Hepatocyte (in vitro differentiated cells): ENCODE results near the gene AGAP1.

Experiments
- EZH2 ChIP-seq: fragments of 200-600 bp; sonication (generic); IDR thresholded peaks from 2 replicates; pipeline ENCODE4 v1.6.1; 2016; ENCODE audit warnings: antibody characterized with exemption, mild to moderate bottlenecking, borderline replicate concordance
- EZH2phosphoT487 ChIP-seq: fragments of 200-600 bp; sonication (generic); IDR thresholded peaks from one replicate; pipeline ENCODE4 v1.6.1; 2018; ENCODE audit warnings: antibody characterized with exemption, mild to moderate bottlenecking, low read depth, moderate library complexity; ENCODE audit not compliant: unreplicated experiment, severe bottlenecking
- TF ChIP-seq, protein P1 (sequence below): fragments of 200-600 bp; sonication (generic); IDR thresholded peaks from 2 replicates; pipeline ENCODE4 v1.5.1; 2016; ENCODE audit warnings: antibody characterized with exemption, mild to moderate bottlenecking; ENCODE audit not compliant: poor library complexity

DNA sequence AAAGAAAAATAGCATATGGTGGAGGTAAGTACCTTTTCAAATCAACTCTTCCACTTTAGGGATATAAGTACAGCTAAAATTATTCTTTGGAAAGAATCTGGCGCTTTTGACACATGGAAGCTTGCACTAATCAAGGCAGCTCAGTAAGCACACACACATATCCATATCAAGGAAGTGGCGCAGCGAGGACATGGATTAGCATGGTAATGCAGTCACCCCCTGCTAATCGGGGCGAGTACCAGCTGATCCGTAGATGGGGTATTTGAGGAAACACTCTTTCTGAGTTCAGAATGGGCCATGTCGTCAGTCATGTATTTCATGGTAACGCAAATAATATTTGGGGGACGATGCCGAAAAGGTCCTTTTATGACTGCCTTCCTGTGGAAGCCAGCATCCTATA, 429.0 kb downstream of the AGAP1 start:
- TF ChIP-seq, protein P1, sequence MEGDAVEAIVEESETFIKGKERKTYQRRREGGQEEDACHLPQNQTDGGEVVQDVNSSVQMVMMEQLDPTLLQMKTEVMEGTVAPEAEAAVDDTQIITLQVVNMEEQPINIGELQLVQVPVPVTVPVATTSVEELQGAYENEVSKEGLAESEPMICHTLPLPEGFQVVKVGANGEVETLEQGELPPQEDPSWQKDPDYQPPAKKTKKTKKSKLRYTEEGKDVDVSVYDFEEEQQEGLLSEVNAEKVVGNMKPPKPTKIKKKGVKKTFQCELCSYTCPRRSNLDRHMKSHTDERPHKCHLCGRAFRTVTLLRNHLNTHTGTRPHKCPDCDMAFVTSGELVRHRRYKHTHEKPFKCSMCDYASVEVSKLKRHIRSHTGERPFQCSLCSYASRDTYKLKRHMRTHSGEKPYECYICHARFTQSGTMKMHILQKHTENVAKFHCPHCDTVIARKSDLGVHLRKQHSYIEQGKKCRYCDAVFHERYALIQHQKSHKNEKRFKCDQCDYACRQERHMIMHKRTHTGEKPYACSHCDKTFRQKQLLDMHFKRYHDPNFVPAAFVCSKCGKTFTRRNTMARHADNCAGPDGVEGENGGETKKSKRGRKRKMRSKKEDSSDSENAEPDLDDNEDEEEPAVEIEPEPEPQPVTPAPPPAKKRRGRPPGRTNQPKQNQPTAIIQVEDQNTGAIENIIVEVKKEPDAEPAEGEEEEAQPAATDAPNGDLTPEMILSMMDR: no peak
- TF ChIP-seq EZH2: no peak
- no peak for TF ChIP-seq EZH2phosphoT487
